HG03558 (cell line): ENCODE data around the gene NR1I3.

Source experiments
- ATAC-seq: cut with Tn5 transposase; IDR thresholded peaks from one replicate; pipeline ENCODE4 v1.9.1; 2021; ENCODE audit warnings: moderate number of reproducible peaks; ENCODE audit not compliant: unreplicated experiment; ENCODE audit errors: extremely low read depth

Gene NR1I3

GRCh38 chr1:161222175-161223019, 15.6 kb downstream of the NR1I3 start:
- ATAC-seq = no peak

DNA sequence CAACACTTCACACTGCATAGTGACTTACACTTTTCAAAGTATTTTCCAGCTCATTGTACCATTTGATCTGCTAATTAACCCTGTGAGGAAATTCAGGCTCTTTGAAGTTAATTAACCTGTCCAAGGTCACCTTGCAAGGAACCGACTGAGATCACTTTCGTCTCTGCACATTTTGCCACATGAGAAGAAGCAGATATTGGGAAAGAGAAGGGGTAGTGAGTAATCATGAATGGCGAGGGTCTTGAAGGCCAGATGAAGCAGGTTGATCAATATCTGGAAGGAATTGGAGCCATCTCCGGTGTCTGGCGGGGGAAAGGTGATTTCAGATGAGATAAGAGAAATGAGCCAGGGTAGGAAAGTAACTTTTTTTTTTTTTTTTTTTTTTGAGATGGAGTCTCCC, 18.0 kb downstream of the NR1I3 start:
- no peak for ATAC-seq

- no peak for ATAC-seq
Measured at GRCh38 chr1:161219078-161219892, 18.7 kb downstream of the NR1I3 start.

GRCh38 chr1:161218301-161219077, 19.5 kb downstream of the NR1I3 start:
- no peak for ATAC-seq

DNA sequence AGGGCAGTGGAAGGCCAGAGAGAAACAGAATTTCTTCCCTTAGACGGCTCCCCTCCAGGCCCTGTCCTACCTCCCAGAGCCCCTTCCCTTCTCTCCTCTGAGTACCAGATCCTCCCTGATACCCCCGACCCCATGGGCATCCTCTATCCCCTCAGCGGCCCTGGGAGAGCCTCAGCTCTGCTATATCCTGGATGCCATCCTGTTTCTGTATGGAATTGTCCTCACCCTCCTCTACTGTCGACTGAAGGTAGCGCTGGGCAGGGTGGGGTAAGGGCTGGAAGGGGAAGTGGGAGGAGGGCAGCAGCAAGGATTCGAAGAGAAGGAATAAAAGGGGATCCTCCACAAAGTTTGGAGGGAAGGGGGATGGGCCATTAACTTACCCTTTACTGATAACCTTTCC, 20.2 kb downstream of the NR1I3 start:
- no peak for ATAC-seq

- ATAC-seq = peak; percentile 58
Measured at GRCh38 chr1:161216945-161217712, 20.9 kb downstream of the NR1I3 start.

DNA sequence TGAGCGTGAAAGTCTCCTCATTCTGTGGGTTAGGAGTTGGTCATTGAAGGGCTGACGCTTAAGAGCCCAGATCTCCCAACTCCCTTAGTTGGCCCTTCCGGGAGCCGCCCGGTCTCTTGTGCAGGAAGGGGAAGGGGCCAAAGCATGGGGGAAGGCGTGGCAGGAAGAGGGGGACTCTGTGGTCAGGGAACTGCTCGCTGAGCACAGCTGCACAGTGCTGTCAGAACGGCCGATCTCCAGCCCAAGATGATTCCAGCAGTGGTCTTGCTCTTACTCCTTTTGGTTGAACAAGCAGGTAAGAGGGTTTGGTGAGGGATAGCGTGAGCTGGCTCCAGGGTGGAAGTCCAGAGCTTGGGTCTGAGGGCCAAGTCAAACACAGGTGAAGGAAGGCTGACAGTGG, 22.9 kb downstream of the NR1I3 start, which contains the start of gene FCER1G:
Gene FCER1G (plus strand): TSS at position 220 of the 400 bp plus-strand sequence. CDS start 27 bp downstream, at position 247.
- no peak for ATAC-seq

- no peak for ATAC-seq
Measured at GRCh38 chr1:161214369-161214768, 23.6 kb downstream of the NR1I3 start.

GRCh38 chr1:161209790-161210409, 28.1 kb downstream of the NR1I3 start:
- no peak for ATAC-seq

- no peak for ATAC-seq
Measured at GRCh38 chr1:161207173-161207572, 30.8 kb downstream of the NR1I3 start.

- no peak for ATAC-seq
Measured at GRCh38 chr1:161206411-161207140, 31.4 kb downstream of the NR1I3 start.

DNA sequence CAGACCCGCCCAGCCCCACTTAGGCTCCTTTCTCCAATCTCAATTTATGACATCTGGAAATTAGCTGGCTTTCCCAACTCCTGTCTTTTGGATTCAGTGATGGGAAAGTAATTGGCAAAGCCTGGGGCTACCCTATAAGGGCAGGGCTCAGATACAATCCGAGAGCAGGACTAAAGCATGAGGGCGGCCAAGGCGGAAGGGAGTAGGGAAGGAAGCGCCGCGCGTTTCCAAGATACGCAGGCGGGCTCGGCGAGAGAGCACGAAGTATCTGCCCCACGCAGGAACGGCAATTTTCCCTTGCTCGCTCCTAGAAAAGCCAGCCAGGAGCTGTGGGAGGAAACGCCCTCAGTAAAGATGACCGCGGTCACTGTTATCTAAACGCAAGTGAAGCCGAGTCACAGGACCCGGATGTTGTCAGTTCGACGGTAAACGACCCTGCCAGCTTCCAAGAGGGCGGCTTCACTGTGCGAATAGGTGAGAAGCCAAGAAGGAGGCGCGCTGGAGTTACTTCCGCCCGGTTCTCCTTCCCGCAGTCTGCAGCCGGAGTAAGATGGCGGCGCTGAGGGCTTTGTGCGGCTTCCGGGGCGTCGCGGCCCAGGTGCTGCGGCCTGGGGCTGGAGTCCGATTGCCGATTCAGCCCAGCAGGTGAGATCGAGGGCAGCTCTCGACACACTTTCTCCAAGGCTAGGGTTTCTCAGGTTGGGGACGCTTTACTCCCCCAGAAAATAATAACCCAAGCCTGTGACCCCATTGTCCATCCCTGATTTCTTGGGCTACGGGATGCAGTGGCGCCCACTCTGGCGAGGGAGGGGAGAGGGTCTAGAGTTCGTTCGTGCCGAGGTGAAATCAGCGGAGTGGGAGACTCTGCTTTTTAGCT, 35.9 kb downstream of the NR1I3 start, which contains the start of gene NDUFS2:
Gene NDUFS2 (plus strand): TSS at position 532 of the 877 bp plus-strand sequence. CDS start 19 bp downstream, at position 551.
- peak; percentile 64 for ATAC-seq

GRCh38 chr1:161200992-161201835, 36.8 kb downstream of the NR1I3 start:
- ATAC-seq = no peak

GRCh38 chr1:161200421-161200991, 37.5 kb downstream of the NR1I3 start:
- no peak for ATAC-seq

GRCh38 chr1:161199506-161200139, 38.4 kb downstream of the NR1I3 start:
- no peak for ATAC-seq

DNA sequence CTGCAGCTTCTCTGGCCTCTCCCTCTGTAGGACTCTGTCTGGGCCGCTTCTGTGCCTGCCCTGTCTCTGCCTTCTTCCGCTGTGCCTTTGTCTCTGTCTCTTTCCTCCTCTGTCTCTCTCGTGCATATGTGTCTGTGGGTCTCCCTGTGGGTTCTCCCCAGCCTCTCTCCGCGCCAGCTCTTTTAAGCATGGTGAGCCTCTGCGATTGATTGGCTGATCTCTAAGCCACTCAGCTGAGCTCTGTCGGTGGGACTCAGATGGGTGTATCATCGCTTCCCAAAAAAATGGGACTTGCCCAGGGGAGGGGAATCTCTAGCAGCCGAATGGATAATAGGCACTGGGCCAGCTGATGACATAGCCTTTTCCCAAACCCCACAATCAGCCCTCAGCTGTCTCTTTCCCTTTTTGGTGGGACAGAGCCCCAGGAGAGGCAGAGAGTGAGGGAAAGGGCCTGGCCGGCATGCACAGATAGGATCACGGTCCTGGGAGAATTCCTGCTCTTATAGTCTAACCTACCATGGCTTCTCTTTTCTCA, 39.0 kb downstream of the NR1I3 start, which contains the start of gene ADAMTS4:
Gene ADAMTS4 (minus strand): TSS at position 158 of the 535 bp plus-strand sequence. CDS start 427 bp downstream, outside the sequence.
- ATAC-seq = no peak
